ENCODE measurements around the gene SERTAD2. TPM values are rescaled to one million over a fixed set of nuclear protein-coding genes. Genes with fewer than 3 reads are reported as not detected.
A peak's percentile ranks its signal among the peaks of the same experiment; 100 is the strongest.

The SERTAD2 gene
- total and polyA plus RNA-seq, 5 experiments from 2014 or later, result 5.5 to 34.5 (median 9.2) TPM

GRCh38 chr2:64655018-64655664, 1.4 kb upstream of the SERTAD2 start:
- Mint-ChIP-seq H3K27ac (peak overlapping the region; percentile 82 to 98 (median 94)), H3K4me1 (peaks cover 34 to 82% (median 73%) of the 10 kb centered on the region in 4 donors)
- POLR2A ChIA-PET, result interaction anchor here (0.6 to 9.8 kb wide), 24 partner anchors 9 to 572 kb away, joined by 3 to 277 read pairs (median 18); partner anchors contain the start of genes ACTR2 and AFTPH

GRCh38 chr2:64654063-64654811, 524 bp upstream of the SERTAD2 start:
- POLR2A ChIA-PET, result interaction anchor here (0.6 to 9.8 kb wide), 41 partner anchors 10 to 402 kb away, joined by 3 to 277 read pairs (median 5); partner anchors contain the start of genes AFTPH and CEP68
- peaks cover 35 to 81% (median 75%) of the 10 kb centered on the region in 4 donors for H3K4me1 Mint-ChIP-seq
- DNase-seq (peak; percentile 15 to 90 (median 74)), ATAC-seq (peak; percentile 64)
- no peaks in the 10 kb centered on the region for H3K9me3 Mint-ChIP-seq
- no peaks in the 10 kb centered on the region for H3K27me3 Mint-ChIP-seq
- peaks cover 0 to 4% (median 0%) of the 10 kb centered on the region in 3 donors for H3K36me3 Mint-ChIP-seq
- H3K4me3 Mint-ChIP-seq, result peak overlapping the region; percentile 82 to 94 (median 88)
- H3K27ac Mint-ChIP-seq, result peak overlapping the region; percentile 82 to 98 (median 94)

More at GRCh38 chr2:64655018-64655664, 1.4 kb upstream of the SERTAD2 start:
- H3K36me3 Mint-ChIP-seq, result peaks cover 0 to 4% (median 0%) of the 10 kb centered on the region in 3 donors
- DNase-seq (peak in 3 of 10 donors; percentile 22 to 37 (median 36)), ATAC-seq (no peak)
- no peaks in the 10 kb centered on the region for H3K27me3 Mint-ChIP-seq
- peak overlapping the region; percentile 82 to 94 (median 88) for H3K4me3 Mint-ChIP-seq
- no peaks in the 10 kb centered on the region for H3K9me3 Mint-ChIP-seq

GRCh38 chr2:64652231-64653108, 1.2 kb downstream of the SERTAD2 start:
- peaks cover 0 to 4% (median 0%) of the 10 kb centered on the region in 3 donors for H3K36me3 Mint-ChIP-seq
- H3K9me3 Mint-ChIP-seq, result no peaks in the 10 kb centered on the region
- peak overlapping the region; percentile 82 to 98 (median 91) for H3K27ac Mint-ChIP-seq
- POLR2A ChIA-PET, result interaction anchor here (0.8 to 9.8 kb wide), 28 partner anchors 8 to 613 kb away, joined by 3 to 277 read pairs (median 9); partner anchors contain the start of genes AFTPH and CEP68
- ATAC-seq (no peak), DNase-seq (no peak)
- H3K27me3 Mint-ChIP-seq, result no peaks in the 10 kb centered on the region
- peak overlapping the region; percentile 85 to 98 (median 92) for H3K4me3 Mint-ChIP-seq
- peaks cover 34 to 83% (median 74%) of the 10 kb centered on the region in 4 donors for H3K4me1 Mint-ChIP-seq

GRCh38 chr2:64651590-64651989, 2.1 kb downstream of the SERTAD2 start:
- H3K27me3 Mint-ChIP-seq, result no peaks in the 10 kb centered on the region
- H3K9me3 Mint-ChIP-seq, result no peaks in the 10 kb centered on the region
- H3K27ac Mint-ChIP-seq, result peak overlapping the region in 9 of 10 donors; percentile 82 to 98 (median 89)
- H3K4me3 Mint-ChIP-seq, result peak overlapping the region; percentile 85 to 98 (median 92)
- no peak for DNase-seq
- no peak for ATAC-seq
- peaks cover 29 to 83% (median 74%) of the 10 kb centered on the region in 4 donors for H3K4me1 Mint-ChIP-seq
- H3K36me3 Mint-ChIP-seq, result peaks cover 0 to 4% (median 0%) of the 10 kb centered on the region in 3 donors
- POLR2A ChIA-PET, result interaction anchor here (0.7 to 9.8 kb wide), 15 partner anchors 10 to 178 kb away, joined by 3 to 277 read pairs (median 30); partner anchors contain the start of gene AFTPH

GRCh38 chr2:64650722-64651338, 2.9 kb downstream of the SERTAD2 start:
- no peaks in the 10 kb centered on the region for H3K27me3 Mint-ChIP-seq
- H3K4me3 Mint-ChIP-seq, result peak overlapping the region in 9 of 10 donors; percentile 85 to 98 (median 93)
- H3K4me1 Mint-ChIP-seq, result peaks cover 27 to 85% (median 75%) of the 10 kb centered on the region in 4 donors
- POLR2A ChIA-PET, result interaction anchor here (1.0 to 9.8 kb wide), 8 partner anchors 14 to 173 kb away, joined by 3 to 277 read pairs (median 44); partner anchors contain the start of gene AFTPH
- peaks cover 0 to 4% (median 0%) of the 10 kb centered on the region in 3 donors for H3K36me3 Mint-ChIP-seq
- peak overlapping the region in 9 of 10 donors; percentile 29 to 98 (median 78) for H3K27ac Mint-ChIP-seq
- ATAC-seq, result no peak
- H3K9me3 Mint-ChIP-seq, result no peaks in the 10 kb centered on the region
- no peak for DNase-seq

GRCh38 chr2:64650296-64650695, 3.4 kb downstream of the SERTAD2 start:
- DNase-seq (no peak), ATAC-seq (no peak)
- POLR2A ChIA-PET, result interaction anchor here (1.1 to 9.8 kb wide), 7 partner anchors 14 to 169 kb away, joined by 4 to 277 read pairs (median 46); no protein-coding TSS in a partner anchor
- no peaks in the 10 kb centered on the region for H3K9me3 Mint-ChIP-seq
- peak overlapping the region in 7 of 10 donors; percentile 29 to 89 (median 79) for H3K27ac Mint-ChIP-seq
- peak overlapping the region in 7 of 10 donors; percentile 22 to 96 (median 88) for H3K4me3 Mint-ChIP-seq
- peaks cover 25 to 80% (median 72%) of the 10 kb centered on the region in 4 donors for H3K4me1 Mint-ChIP-seq
- H3K27me3 Mint-ChIP-seq, result no peaks in the 10 kb centered on the region
- H3K36me3 Mint-ChIP-seq, result peaks cover 0 to 4% (median 0%) of the 10 kb centered on the region in 3 donors

GRCh38 chr2:64649626-64650025, 4.1 kb downstream of the SERTAD2 start:
- Mint-ChIP-seq H3K27ac (peak overlapping the region; percentile 29 to 96 (median 88)), H3K4me3 (peak overlapping the region in 9 of 10 donors; percentile 30 to 85 (median 76)), H3K27me3 (no peaks in the 10 kb centered on the region), H3K4me1 (peaks cover 28 to 80% (median 72%) of the 10 kb centered on the region in 4 donors), H3K9me3 (no peaks in the 10 kb centered on the region), H3K36me3 (peaks cover 0 to 4% (median 0%) of the 10 kb centered on the region in 3 donors)
- DNase-seq, result no peak
- POLR2A ChIA-PET, result interaction anchor here (0.6 to 9.8 kb wide), 6 partner anchors 15 to 426 kb away, joined by 3 to 240 read pairs (median 5); no protein-coding TSS in a partner anchor
- no peak for ATAC-seq

- peaks cover 31 to 83% (median 76%) of the 10 kb centered on the region in 4 donors for H3K4me1 Mint-ChIP-seq
- no peak for DNase-seq
- ATAC-seq, result no peak
- H3K27ac Mint-ChIP-seq, result peak overlapping the region; percentile 29 to 96 (median 84)
- H3K4me3 Mint-ChIP-seq, result peak overlapping the region in 6 of 10 donors; percentile 26 to 82 (median 41)
- H3K36me3 Mint-ChIP-seq, result peaks cover 0 to 4% (median 0%) of the 10 kb centered on the region in 3 donors
- no peaks in the 10 kb centered on the region for H3K27me3 Mint-ChIP-seq
- no peaks in the 10 kb centered on the region for H3K9me3 Mint-ChIP-seq
- POLR2A ChIA-PET, result interaction anchor here (0.6 to 9.8 kb wide), 6 partner anchors 16 to 426 kb away, joined by 3 to 240 read pairs (median 5); no protein-coding TSS in a partner anchor
Measured at GRCh38 chr2:64649013-64649484, 4.7 kb downstream of the SERTAD2 start.

- ATAC-seq, result peak; percentile 15 to 18
- peaks cover 0 to 3% (median 0%) of the 10 kb centered on the region in 3 donors for H3K36me3 Mint-ChIP-seq
- peak; percentile 67 to 91 (median 84) for DNase-seq
- H3K9me3 Mint-ChIP-seq, result no peaks in the 10 kb centered on the region
- H3K4me1 Mint-ChIP-seq, result peaks cover 28 to 96% (median 87%) of the 10 kb centered on the region in 4 donors
- no peaks in the 10 kb centered on the region for H3K27me3 Mint-ChIP-seq
- peak overlapping the region in 8 of 10 donors; percentile 10 to 70 (median 48) for H3K4me3 Mint-ChIP-seq
- POLR2A ChIA-PET, result interaction anchor here (0.6 to 5.5 kb wide), 14 partner anchors 8 to 806 kb away, joined by 3 to 64 read pairs (median 4); partner anchors contain the start of genes AFTPH and SERTAD2
- peak overlapping the region in 8 of 10 donors; percentile 46 to 88 (median 74) for H3K27ac Mint-ChIP-seq
Measured at GRCh38 chr2:64646007-64646880, 7.5 kb downstream of the SERTAD2 start.
